Sigmoid colon (tissue), 7 donors: ENCODE measurements around the gene MIA3. TPM values are rescaled to one million over a fixed set of nuclear protein-coding genes. Genes with fewer than 3 reads are reported as not detected.

Source experiments
- DNase-seq: peaks from one replicate; pipeline ENCODE4 v3.0.0-alpha.2; 2019
- H3K27ac ChIP-seq, 4 donors: fragments of 200-600 bp; sonication (generic); one replicate each; pipeline ENCODE4 v1.5.1; 2016 to 2019; ENCODE audit warnings: mild to moderate bottlenecking in 1 of 4
- H3K27me3 ChIP-seq, 3 donors: fragments of 200-600 bp; sonication (generic); one replicate each; pipeline ENCODE4 v1.5.1; 2019; ENCODE audit warnings: mild to moderate bottlenecking in 1 of 3
- H3K36me3 ChIP-seq, 4 donors: fragments of 200-600 bp; sonication (generic); one replicate each; pipeline ENCODE4 v1.5.1; 2016 to 2019
- H3K4me1 ChIP-seq, 4 donors: fragments of 200-600 bp; sonication (generic); one replicate each; pipeline ENCODE4 v1.5.1; 2017 to 2019
- H3K4me3 ChIP-seq, 4 donors: fragments of 200-600 bp; sonication (generic); one replicate each; pipeline ENCODE4 v1.5.1; 2017 to 2019; ENCODE audit warnings: mild to moderate bottlenecking in 2 of 4, moderate library complexity in 1 of 4
- H3K9me3 ChIP-seq, 4 donors: fragments of 200-600 bp in 3 of 4; sonication (generic) in 3 of 4; one replicate each; pipeline versions ENCODE4 v1.5.1 to v1.6.1; 2013 to 2019
- EP300 ChIP-seq, 4 donors: sonication (generic); formaldehyde crosslinking; IDR thresholded peaks; one replicate each; pipeline ENCODE4 v1.6.1; 2017; ENCODE audit warnings: antibody characterized with exemption in 4 of 4
- POLR2A ChIP-seq, 2 donors: fragments of 450-650 bp; IDR thresholded peaks; one replicate each; pipeline ENCODE4 v1.6.1; 2016; ENCODE audit warnings: antibody characterized with exemption in 2 of 2, mild to moderate bottlenecking in 2 of 2, moderate library complexity in 2 of 2
- POLR2AphosphoS5 ChIP-seq, 4 donors: sonication (generic); formaldehyde crosslinking; IDR thresholded peaks; one replicate each; pipeline ENCODE4 v1.6.1; 2017; ENCODE audit warnings: antibody characterized with exemption in 4 of 4
- WGBS, 2 donors: extraction: QIAGEN DNeasy Blood & Tissue Kit; methylation state at CpG; one replicate each; pipeline ENCODE4 v1.1.7; 2013; 5-methylcytosine and 5-hydroxymethylcytosine counted together
- intact Hi-C: fragments of 100-400 bp; cut with DNase I; formaldehyde crosslinking; loops from one replicate; pipeline ENCODE4 v1.15.1; 2023
- polyA plus RNA-seq, 3 donors: library from polyadenylated mRNA; stranded (reverse); fragments of 200-250 nt; gene quantifications; one replicate each; pipeline ENCODE4 v1.2.3, GENCODE V29; 2013
- total RNA-seq, 4 donors: library from RNA; depleted of rRNA; stranded (reverse); fragments of >200 nt; gene quantifications; one replicate each; pipeline ENCODE4 v1.1.0, GENCODE V29; 2016
- TF ChIP-seq, protein P1 (sequence below), 4 experiments: fragments of 450-650 bp in 3 of 4; fragments of 200-600 bp in 1 of 4; IDR thresholded peaks; one replicate each; pipeline ENCODE4 v1.5.1; 2016 to 2019; ENCODE audit warnings: antibody characterized with exemption in 4 of 4, mild to moderate bottlenecking in 3 of 4, moderate library complexity in 2 of 4
- donor health status: healthy with polysubstance abuse.
- donor health status: Bipolar disorder and iron deficiency.
- donor health status: healthy.

Gene MIA3
- total and polyA plus RNA-seq, 7 donors, result 5.4 to 36.4 (median 27.6) TPM

GRCh38 chr1:222594789-222595188, 23.1 kb upstream of the MIA3 start:
- H3K4me3 ChIP-seq, result no peak overlapping the region
- no peak for DNase-seq
- no peaks in the 10 kb centered on the region for H3K27me3 ChIP-seq
- H3K4me1 ChIP-seq, result peaks cover 0 to 7% (median 6%) of the 10 kb centered on the region in 4 donors
- H3K36me3 ChIP-seq, result no peaks in the 10 kb centered on the region
- intact Hi-C loops, result loop anchor here (5.0 kb wide), 1 partner anchor 127 kb away; no protein-coding TSS in a partner anchor
- WGBS, 2 donors, result 91 to 93% methylated on average over 3 of the region's 3 CpGs
- H3K27ac ChIP-seq, result no peak overlapping the region
- no peaks in the 10 kb centered on the region for H3K9me3 ChIP-seq
- TF ChIP-seq POLR2AphosphoS5 (IDR thresholded peaks at IDR 0.05) (no peak), POLR2A (IDR thresholded peaks at IDR 0.05) (no peak), EP300 (IDR thresholded peaks at IDR 0.05) (no peak)
- TF ChIP-seq, protein P1, sequence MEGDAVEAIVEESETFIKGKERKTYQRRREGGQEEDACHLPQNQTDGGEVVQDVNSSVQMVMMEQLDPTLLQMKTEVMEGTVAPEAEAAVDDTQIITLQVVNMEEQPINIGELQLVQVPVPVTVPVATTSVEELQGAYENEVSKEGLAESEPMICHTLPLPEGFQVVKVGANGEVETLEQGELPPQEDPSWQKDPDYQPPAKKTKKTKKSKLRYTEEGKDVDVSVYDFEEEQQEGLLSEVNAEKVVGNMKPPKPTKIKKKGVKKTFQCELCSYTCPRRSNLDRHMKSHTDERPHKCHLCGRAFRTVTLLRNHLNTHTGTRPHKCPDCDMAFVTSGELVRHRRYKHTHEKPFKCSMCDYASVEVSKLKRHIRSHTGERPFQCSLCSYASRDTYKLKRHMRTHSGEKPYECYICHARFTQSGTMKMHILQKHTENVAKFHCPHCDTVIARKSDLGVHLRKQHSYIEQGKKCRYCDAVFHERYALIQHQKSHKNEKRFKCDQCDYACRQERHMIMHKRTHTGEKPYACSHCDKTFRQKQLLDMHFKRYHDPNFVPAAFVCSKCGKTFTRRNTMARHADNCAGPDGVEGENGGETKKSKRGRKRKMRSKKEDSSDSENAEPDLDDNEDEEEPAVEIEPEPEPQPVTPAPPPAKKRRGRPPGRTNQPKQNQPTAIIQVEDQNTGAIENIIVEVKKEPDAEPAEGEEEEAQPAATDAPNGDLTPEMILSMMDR (IDR thresholded peaks at IDR 0.05), result no peak

- intact Hi-C loops, result no loop called here
- Histone ChIP-seq H3K4me1 (no peaks in the 10 kb centered on the region), H3K36me3 (no peaks in the 10 kb centered on the region), H3K4me3 (no peak overlapping the region), H3K27ac (no peak overlapping the region), H3K9me3 (no peaks in the 10 kb centered on the region), H3K27me3 (no peaks in the 10 kb centered on the region)
- 90 to 91% methylated on average over 4 of the region's 4 CpGs for WGBS, 2 donors
- TF ChIP-seq POLR2AphosphoS5 (IDR thresholded peaks at IDR 0.05) (no peak), POLR2A (IDR thresholded peaks at IDR 0.05) (no peak), EP300 (IDR thresholded peaks at IDR 0.05) (no peak)
- TF ChIP-seq, protein P1 (IDR thresholded peaks at IDR 0.05), result no peak
- DNase-seq, result no peak
Measured at GRCh38 chr1:222596696-222597095, 21.2 kb upstream of the MIA3 start.

DNA sequence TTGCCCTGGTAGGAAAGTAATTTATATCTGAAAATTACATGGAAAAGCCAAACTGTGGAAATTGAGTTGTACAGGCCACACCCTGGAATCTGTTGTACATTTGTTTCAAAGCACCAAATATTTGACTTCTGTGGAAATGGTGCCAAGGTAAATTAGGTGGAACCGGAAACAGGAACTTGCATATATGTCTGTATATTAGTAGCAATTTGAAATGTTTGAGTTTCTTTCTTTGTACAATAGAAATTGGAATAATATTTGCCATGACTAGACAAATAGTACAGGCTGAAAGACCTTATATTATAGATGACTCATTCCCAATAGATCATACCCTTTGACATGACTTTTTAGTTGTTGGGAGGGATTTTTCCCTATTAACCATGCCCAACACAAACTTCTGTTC, 17.6 kb upstream of the MIA3 start:
- intact Hi-C loops, result no loop called here
- DNase-seq, result no peak
- 22 to 53% methylated on average over 1 of the region's 1 CpG for WGBS, 2 donors
- no peak overlapping the region for H3K4me3 ChIP-seq
- H3K36me3 ChIP-seq, result no peaks in the 10 kb centered on the region
- H3K27ac ChIP-seq, result no peak overlapping the region
- no peaks in the 10 kb centered on the region for H3K4me1 ChIP-seq
- no peaks in the 10 kb centered on the region for H3K9me3 ChIP-seq
- TF ChIP-seq EP300 (IDR thresholded peaks at IDR 0.05) (no peak), POLR2A (IDR thresholded peaks at IDR 0.05) (no peak), POLR2AphosphoS5 (IDR thresholded peaks at IDR 0.05) (no peak)
- TF ChIP-seq, protein P1 (IDR thresholded peaks at IDR 0.05), result no peak
- no peaks in the 10 kb centered on the region for H3K27me3 ChIP-seq

DNA sequence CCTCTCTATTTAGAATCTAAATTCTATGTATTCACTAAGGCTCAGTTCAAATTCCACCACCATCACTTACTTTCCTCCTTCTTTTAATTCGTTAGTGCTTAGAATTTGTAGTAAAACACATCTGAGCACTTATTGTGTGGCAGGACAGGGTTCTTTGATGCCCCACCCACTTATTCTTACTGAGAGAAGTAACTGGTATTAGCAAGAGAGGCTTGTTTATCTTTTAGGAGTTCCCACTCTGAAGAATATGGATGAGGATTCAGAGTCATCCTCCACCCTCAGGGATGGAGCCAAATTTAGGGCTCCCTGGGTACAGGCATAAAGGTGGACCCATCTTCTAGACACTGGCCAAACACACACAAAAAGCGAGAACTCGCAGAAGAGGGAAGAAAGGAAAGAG, 16.6 kb upstream of the MIA3 start:
- no peaks in the 10 kb centered on the region for H3K9me3 ChIP-seq

More for the DNA sequence above, 16.6 kb upstream of the MIA3 start:
- Histone ChIP-seq H3K4me1 (no peaks in the 10 kb centered on the region), H3K4me3 (no peak overlapping the region), H3K27me3 (no peaks in the 10 kb centered on the region), H3K36me3 (no peaks in the 10 kb centered on the region), H3K27ac (no peak overlapping the region)
- intact Hi-C loops, result no loop called here
- DNase-seq, result no peak
- TF ChIP-seq, protein P1 (IDR thresholded peaks at IDR 0.05), result no peak
- TF ChIP-seq POLR2A (IDR thresholded peaks at IDR 0.05), result no peak
- TF ChIP-seq EP300 (IDR thresholded peaks at IDR 0.05), result no peak
- 72 to 81% methylated on average over 3 of the region's 3 CpGs for WGBS, 2 donors
